Vagina (tissue), 2 donors: ENCODE data around the gene DELE1.
"Not testable (repeated sequence)": the region's sequence is repeated elsewhere in the genome, so short reads cannot be mapped to it uniquely, and the experiment has no call there.

Experiments
- POLR2A ChIP-seq, 2 donors: fragments of 450-650 bp; IDR thresholded peaks; one replicate each; pipeline ENCODE4 v1.6.1; 2017; ENCODE audit warnings: antibody characterized with exemption in 2 of 2, mild to moderate bottlenecking in 2 of 2, moderate library complexity in 2 of 2
- POLR2AphosphoS5 ChIP-seq, 2 donors: sonication (generic); formaldehyde crosslinking; IDR thresholded peaks; one replicate each; pipeline ENCODE4 v1.9.0; 2017; ENCODE audit warnings: antibody characterized with exemption in 2 of 2, mild to moderate bottlenecking in 2 of 2, low read depth in 1 of 2; ENCODE audit not compliant: insufficient read depth in 1 of 2
- TF ChIP-seq, protein P1 (sequence below), 3 experiments: fragments of 450-650 bp in 2 of 3; fragments of 200-600 bp in 1 of 3; sonication (generic) in 1 of 3; IDR thresholded peaks; one replicate each; pipeline ENCODE4 v1.5.1; 2017 to 2019; ENCODE audit warnings: antibody characterized with exemption in 3 of 3, mild to moderate bottlenecking in 2 of 3, moderate library complexity in 2 of 3

DNA sequence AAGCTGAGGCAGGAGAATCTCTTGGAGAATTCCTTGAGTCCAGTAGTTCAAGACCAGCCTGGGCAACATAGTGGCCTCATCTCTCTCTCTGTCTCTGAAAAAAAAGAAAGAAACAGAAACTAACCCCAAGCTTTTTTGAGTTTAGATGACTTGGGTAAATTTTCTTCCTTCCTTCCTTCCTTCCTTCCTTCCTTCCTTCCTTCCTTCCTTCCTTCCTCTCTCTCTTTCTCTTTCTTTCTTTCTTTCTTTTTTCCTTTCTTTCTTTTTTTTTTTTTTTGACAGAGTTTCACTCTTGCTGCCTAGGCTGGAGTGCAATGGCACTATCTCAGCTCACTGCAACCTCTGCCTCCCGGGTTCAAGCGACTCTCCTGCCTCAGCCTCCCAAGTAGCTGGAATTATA lies 33.2 kb upstream of the DELE1 start:
- TF ChIP-seq, protein P1, sequence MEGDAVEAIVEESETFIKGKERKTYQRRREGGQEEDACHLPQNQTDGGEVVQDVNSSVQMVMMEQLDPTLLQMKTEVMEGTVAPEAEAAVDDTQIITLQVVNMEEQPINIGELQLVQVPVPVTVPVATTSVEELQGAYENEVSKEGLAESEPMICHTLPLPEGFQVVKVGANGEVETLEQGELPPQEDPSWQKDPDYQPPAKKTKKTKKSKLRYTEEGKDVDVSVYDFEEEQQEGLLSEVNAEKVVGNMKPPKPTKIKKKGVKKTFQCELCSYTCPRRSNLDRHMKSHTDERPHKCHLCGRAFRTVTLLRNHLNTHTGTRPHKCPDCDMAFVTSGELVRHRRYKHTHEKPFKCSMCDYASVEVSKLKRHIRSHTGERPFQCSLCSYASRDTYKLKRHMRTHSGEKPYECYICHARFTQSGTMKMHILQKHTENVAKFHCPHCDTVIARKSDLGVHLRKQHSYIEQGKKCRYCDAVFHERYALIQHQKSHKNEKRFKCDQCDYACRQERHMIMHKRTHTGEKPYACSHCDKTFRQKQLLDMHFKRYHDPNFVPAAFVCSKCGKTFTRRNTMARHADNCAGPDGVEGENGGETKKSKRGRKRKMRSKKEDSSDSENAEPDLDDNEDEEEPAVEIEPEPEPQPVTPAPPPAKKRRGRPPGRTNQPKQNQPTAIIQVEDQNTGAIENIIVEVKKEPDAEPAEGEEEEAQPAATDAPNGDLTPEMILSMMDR (IDR thresholded peaks at IDR 0.05): not testable (repeated sequence)
- TF ChIP-seq POLR2AphosphoS5 (IDR thresholded peaks at IDR 0.05; ENCODE audit: insufficient read depth in 1 of 2, low read depth in 1 of 2); POLR2A (IDR thresholded peaks at IDR 0.05): not testable (repeated sequence)
